ENCODE results near the gene EYS. TPM values are rescaled to one million over a fixed set of nuclear protein-coding genes. Genes with fewer than 3 reads are reported as not detected.

Gene EYS
- total and polyA plus RNA-seq, 3 experiments from 2014 or later, result not detected

DNA sequence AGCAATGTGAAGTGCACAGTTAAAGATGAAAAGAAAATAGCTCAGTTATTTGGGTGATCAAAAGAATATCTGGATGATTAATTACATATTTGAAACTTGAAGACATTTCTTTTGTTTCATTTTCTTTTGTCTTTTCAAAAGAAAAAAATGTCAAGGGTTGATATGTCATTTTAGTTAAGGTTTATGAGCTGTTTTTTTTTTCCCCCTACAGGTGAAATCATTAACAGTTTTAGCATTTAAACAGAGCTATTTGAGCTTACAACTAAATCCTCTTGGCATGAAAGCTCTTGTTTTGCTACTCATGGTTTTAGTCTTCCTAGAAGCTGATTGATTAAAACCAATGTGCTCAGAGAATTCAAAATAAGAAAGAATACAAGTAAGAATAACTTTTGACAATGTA is 1184.2 kb downstream of the EYS start:
- Mint-ChIP-seq H3K36me3 (no peaks in the 10 kb centered on the region), H3K27me3 (peaks cover 0 to 2% of the 10 kb centered on the region in 2 donors), H3K4me3 (no peak overlapping the region), H3K4me1 (no peaks in the 10 kb centered on the region), H3K9me3 (peaks cover 4 to 29% (median 11%) of the 10 kb centered on the region in 5 donors), H3K27ac (no peak overlapping the region)
- no peaks in the 10 kb centered on the region for H3K4me1 ChIP-seq (ENCODE audit: insufficient read depth, low read length)
- CTCF ChIA-PET, result no interaction called here
- no peaks in the 10 kb centered on the region for H3K9me3 ChIP-seq (ENCODE audit: low read length)
- H3K36me3 ChIP-seq (ENCODE audit: insufficient read depth, low read length), result no peaks in the 10 kb centered on the region
- DNase-seq, result no peak
- no peak overlapping the region for H3K27ac ChIP-seq (ENCODE audit: low read depth, low read length)
- no peak overlapping the region for H3K4me3 ChIP-seq (ENCODE audit: low read length)
- H3K27me3 ChIP-seq (ENCODE audit: insufficient read depth, low read length, poor library complexity, severe bottlenecking), result no peaks in the 10 kb centered on the region
- POLR2A ChIA-PET, result no interaction called here

DNA sequence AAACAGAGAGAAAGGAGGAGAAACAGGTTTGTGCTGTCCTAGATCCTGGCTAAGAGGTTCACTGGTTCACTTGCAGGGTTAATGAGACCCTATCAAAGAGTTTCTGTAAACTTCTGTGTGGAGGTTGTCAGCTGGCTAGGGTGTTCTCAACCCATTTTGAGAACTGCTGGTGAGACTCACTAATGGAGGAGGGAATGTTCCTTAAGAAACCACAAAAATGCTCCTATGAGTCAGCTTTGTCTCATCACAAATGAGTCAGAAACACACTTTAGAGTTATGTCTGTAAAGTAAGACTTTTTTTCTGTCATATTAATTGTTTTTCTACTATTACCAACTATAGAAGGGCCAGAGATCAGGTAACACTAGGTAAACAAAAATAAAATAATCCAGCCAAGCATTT is 1187.0 kb downstream of the EYS start:
- H3K27ac Mint-ChIP-seq, result no peak overlapping the region
- H3K27me3 Mint-ChIP-seq, result peaks cover 0 to 2% of the 10 kb centered on the region in 2 donors
- H3K4me3 ChIP-seq (ENCODE audit: low read length), result no peak overlapping the region
- no peaks in the 10 kb centered on the region for H3K27me3 ChIP-seq (ENCODE audit: insufficient read depth, low read length, poor library complexity, severe bottlenecking)
- no peaks in the 10 kb centered on the region for H3K36me3 Mint-ChIP-seq
- H3K36me3 ChIP-seq (ENCODE audit: insufficient read depth, low read length), result no peaks in the 10 kb centered on the region
- CTCF ChIA-PET, result no interaction called here
- H3K9me3 Mint-ChIP-seq, result peaks cover 4 to 32% (median 13%) of the 10 kb centered on the region in 5 donors
- H3K27ac ChIP-seq (ENCODE audit: low read depth, low read length), result no peak overlapping the region
- no peaks in the 10 kb centered on the region for H3K4me1 ChIP-seq (ENCODE audit: insufficient read depth, low read length)
- H3K4me3 Mint-ChIP-seq, result no peak overlapping the region
- no peaks in the 10 kb centered on the region for H3K9me3 ChIP-seq (ENCODE audit: low read length)
- H3K4me1 Mint-ChIP-seq, result no peaks in the 10 kb centered on the region
- no peak for DNase-seq
- POLR2A ChIA-PET, result no interaction called here

DNA sequence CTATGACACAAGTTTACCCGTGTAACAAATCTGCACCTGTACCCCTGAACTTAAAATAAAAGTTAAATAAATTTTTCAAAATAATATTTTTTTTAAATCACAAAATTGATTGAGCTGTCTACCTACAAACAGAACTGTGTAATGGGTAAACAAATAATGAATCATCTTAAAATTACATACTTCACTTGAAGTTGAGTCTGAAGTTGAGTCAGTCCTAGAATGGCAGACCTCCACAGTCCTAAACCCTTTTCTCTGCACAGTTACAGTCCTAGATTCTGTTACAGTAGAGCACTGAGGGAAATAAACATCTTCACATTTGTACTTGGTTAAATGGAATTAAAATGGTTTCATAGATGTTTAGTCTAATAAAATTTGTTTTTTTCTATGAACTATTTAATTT is 1190.6 kb downstream of the EYS start:
- POLR2A ChIA-PET, result no interaction called here
- Mint-ChIP-seq H3K27me3 (peaks cover 0 to 3% of the 10 kb centered on the region in 2 donors), H3K9me3 (peaks cover 4 to 45% (median 10%) of the 10 kb centered on the region in 5 donors), H3K27ac (no peak overlapping the region), H3K4me3 (no peak overlapping the region), H3K36me3 (no peaks in the 10 kb centered on the region), H3K4me1 (no peaks in the 10 kb centered on the region)
- no peak overlapping the region for H3K4me3 ChIP-seq (ENCODE audit: low read length)
- no peaks in the 10 kb centered on the region for H3K9me3 ChIP-seq (ENCODE audit: low read length)
- no peak for DNase-seq
- CTCF ChIA-PET, result no interaction called here
- no peaks in the 10 kb centered on the region for H3K4me1 ChIP-seq (ENCODE audit: insufficient read depth, low read length)
- no peaks in the 10 kb centered on the region for H3K36me3 ChIP-seq (ENCODE audit: insufficient read depth, low read length)
- no peak overlapping the region for H3K27ac ChIP-seq (ENCODE audit: low read depth, low read length)
- H3K27me3 ChIP-seq (ENCODE audit: insufficient read depth, low read length, poor library complexity, severe bottlenecking), result no peaks in the 10 kb centered on the region

DNA sequence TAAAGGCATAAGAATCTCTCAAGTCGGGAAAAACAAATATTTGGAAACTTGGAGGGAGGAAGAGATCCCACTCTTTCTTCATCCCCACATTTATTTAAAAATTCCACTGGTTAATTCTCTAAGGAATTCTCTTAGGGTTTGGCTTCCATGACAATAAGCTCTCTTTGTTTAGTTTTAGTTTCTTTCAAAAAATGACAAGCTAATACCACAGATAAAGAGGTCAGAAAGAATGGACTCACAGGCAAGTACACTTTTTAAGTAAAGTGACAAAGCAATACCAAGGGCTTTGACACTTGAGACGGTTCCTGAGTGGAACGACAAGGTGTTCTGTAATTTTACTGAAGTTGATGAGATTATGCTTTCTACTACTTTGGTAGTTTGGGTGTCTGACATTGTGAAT is 1199.4 kb downstream of the EYS start:
- H3K27me3 ChIP-seq (ENCODE audit: insufficient read depth, low read length, poor library complexity, severe bottlenecking), result no peaks in the 10 kb centered on the region
- no peaks in the 10 kb centered on the region for H3K4me1 Mint-ChIP-seq
- no peaks in the 10 kb centered on the region for H3K36me3 ChIP-seq (ENCODE audit: insufficient read depth, low read length)
- H3K4me1 ChIP-seq (ENCODE audit: insufficient read depth, low read length), result no peaks in the 10 kb centered on the region
- peaks cover 0 to 39% (median 13%) of the 10 kb centered on the region in 5 donors for H3K9me3 Mint-ChIP-seq
- no peak overlapping the region for H3K27ac Mint-ChIP-seq
- no peak for DNase-seq
- H3K27ac ChIP-seq (ENCODE audit: low read depth, low read length), result no peak overlapping the region
- CTCF ChIA-PET, result no interaction called here
- H3K27me3 Mint-ChIP-seq, result no peaks in the 10 kb centered on the region
- no peak overlapping the region for H3K4me3 Mint-ChIP-seq
- H3K36me3 Mint-ChIP-seq, result no peaks in the 10 kb centered on the region
- POLR2A ChIA-PET, result no interaction called here
- H3K9me3 ChIP-seq (ENCODE audit: low read length), result no peaks in the 10 kb centered on the region
- H3K4me3 ChIP-seq (ENCODE audit: low read length), result no peak overlapping the region

DNA sequence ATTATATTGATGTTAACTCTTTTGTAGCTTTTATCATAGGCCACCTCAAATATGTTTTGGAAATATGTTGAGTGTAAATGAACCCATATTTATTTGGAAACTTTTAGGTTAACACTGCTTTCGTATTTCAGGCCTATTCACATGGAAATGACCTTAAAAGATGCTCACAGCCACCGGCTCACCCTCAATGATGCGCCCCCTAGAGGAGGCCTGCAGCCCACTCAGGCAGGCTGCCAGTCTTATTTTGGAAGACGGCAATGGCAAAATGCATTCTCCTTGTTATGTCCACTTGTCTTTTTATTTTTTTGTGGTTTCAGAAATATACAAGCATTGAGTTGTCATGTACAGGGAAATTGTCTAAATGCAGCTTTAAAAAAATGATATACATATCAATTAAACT is 1201.7 kb downstream of the EYS start:
- no peaks in the 10 kb centered on the region for H3K4me1 Mint-ChIP-seq
- DNase-seq, result no peak

DNA sequence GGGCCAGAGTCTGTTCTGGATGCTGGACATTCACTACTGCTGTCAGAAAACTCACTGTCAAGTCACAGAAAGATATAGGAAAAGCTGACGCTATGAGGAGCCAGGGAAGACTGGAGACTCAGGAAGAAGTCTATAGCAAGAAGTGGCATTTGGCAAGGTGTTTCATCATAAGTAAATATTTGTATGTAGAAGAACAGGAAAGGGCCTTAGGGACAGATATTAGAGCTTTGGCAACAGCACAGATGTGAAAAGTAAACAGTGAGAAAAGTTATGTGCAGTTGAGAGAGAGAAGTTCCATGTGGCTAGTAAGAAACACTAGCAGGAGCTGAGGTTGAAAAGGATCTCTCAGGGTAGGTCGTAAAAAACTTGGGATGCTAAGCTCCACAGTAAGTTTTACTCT is 1202.5 kb downstream of the EYS start:
- POLR2A ChIA-PET, result no interaction called here
- H3K9me3 ChIP-seq (ENCODE audit: low read length), result no peaks in the 10 kb centered on the region
- Mint-ChIP-seq H3K27me3 (no peaks in the 10 kb centered on the region), H3K4me1 (no peaks in the 10 kb centered on the region), H3K36me3 (no peaks in the 10 kb centered on the region), H3K27ac (no peak overlapping the region), H3K4me3 (no peak overlapping the region), H3K9me3 (peaks cover 0 to 27% (median 13%) of the 10 kb centered on the region in 5 donors)
- no peak overlapping the region for H3K27ac ChIP-seq (ENCODE audit: low read depth, low read length)
- no peaks in the 10 kb centered on the region for H3K4me1 ChIP-seq (ENCODE audit: insufficient read depth, low read length)
- H3K36me3 ChIP-seq (ENCODE audit: insufficient read depth, low read length), result no peaks in the 10 kb centered on the region
- no peak overlapping the region for H3K4me3 ChIP-seq (ENCODE audit: low read length)
- CTCF ChIA-PET, result no interaction called here
- DNase-seq, result no peak
- no peaks in the 10 kb centered on the region for H3K27me3 ChIP-seq (ENCODE audit: insufficient read depth, low read length, poor library complexity, severe bottlenecking)

More for the DNA sequence above, 1201.7 kb downstream of the EYS start:
- H3K9me3 Mint-ChIP-seq, result peaks cover 0 to 25% (median 13%) of the 10 kb centered on the region in 5 donors
- H3K36me3 ChIP-seq (ENCODE audit: insufficient read depth, low read length), result no peaks in the 10 kb centered on the region
- no peaks in the 10 kb centered on the region for H3K27me3 ChIP-seq (ENCODE audit: insufficient read depth, low read length, poor library complexity, severe bottlenecking)
- H3K27me3 Mint-ChIP-seq, result no peaks in the 10 kb centered on the region
- no peak overlapping the region for H3K27ac ChIP-seq (ENCODE audit: low read depth, low read length)
- no peaks in the 10 kb centered on the region for H3K36me3 Mint-ChIP-seq
- no peaks in the 10 kb centered on the region for H3K9me3 ChIP-seq (ENCODE audit: low read length)
- CTCF ChIA-PET, result no interaction called here
- POLR2A ChIA-PET, result no interaction called here
- no peak overlapping the region for H3K4me3 Mint-ChIP-seq
- H3K27ac Mint-ChIP-seq, result no peak overlapping the region
- H3K4me3 ChIP-seq (ENCODE audit: low read length), result no peak overlapping the region
- H3K4me1 ChIP-seq (ENCODE audit: insufficient read depth, low read length), result no peaks in the 10 kb centered on the region

DNA sequence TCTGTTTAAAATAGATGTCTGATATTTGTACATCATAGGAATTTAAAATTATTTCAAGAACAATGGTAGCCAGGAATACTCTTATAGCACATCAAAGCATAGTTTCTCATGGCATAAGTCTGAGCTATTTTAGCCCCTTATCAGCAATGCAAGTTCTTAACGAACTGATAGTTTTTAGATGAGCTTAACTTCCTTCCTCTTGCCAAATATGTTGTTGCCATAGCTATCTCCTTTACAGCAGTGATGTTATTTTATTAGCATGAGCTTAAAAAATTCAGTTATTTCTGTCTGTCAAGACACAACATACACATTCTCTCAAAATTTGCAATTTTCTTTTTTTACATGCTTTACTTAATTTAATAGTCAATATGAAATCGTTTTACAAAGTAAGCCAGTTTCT is 1204.2 kb downstream of the EYS start:
- Mint-ChIP-seq H3K27ac (no peak overlapping the region), H3K4me3 (no peak overlapping the region), H3K4me1 (no peaks in the 10 kb centered on the region), H3K27me3 (no peaks in the 10 kb centered on the region), H3K9me3 (peaks cover 0 to 23% (median 13%) of the 10 kb centered on the region in 5 donors), H3K36me3 (no peaks in the 10 kb centered on the region)
- no peaks in the 10 kb centered on the region for H3K9me3 ChIP-seq (ENCODE audit: low read length)
- H3K27me3 ChIP-seq (ENCODE audit: insufficient read depth, low read length, poor library complexity, severe bottlenecking), result no peaks in the 10 kb centered on the region
- no peaks in the 10 kb centered on the region for H3K36me3 ChIP-seq (ENCODE audit: insufficient read depth, low read length)
- no peak overlapping the region for H3K27ac ChIP-seq (ENCODE audit: low read depth, low read length)
- CTCF ChIA-PET, result no interaction called here
- no peak overlapping the region for H3K4me3 ChIP-seq (ENCODE audit: low read length)
- POLR2A ChIA-PET, result no interaction called here
- H3K4me1 ChIP-seq (ENCODE audit: insufficient read depth, low read length), result no peaks in the 10 kb centered on the region
- no peak for DNase-seq

DNA sequence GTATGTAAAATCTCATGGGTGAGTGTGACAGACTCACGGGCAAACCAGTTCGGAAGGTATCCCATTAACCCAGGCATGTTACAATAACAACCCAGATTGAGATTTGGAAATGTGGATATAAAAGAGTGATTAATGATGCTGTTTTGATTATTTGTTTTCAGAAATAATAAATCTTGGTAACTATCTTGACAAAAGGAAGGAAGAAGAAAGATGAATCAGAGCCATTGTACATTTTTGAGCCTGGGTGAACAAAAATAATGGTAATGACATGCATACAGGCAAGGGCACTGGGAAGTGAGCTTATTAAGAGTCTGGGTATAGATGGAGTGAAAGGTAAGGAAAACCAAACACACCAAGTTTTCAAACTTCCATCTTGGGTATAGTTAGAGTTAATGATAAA is 1209.4 kb downstream of the EYS start:
- CTCF ChIA-PET, result no interaction called here
- peaks cover 2 to 18% (median 12%) of the 10 kb centered on the region in 5 donors for H3K9me3 Mint-ChIP-seq
- Histone ChIP-seq H3K4me1 (ENCODE audit: insufficient read depth, low read length) (no peaks in the 10 kb centered on the region), H3K4me3 (ENCODE audit: low read length) (no peak overlapping the region), H3K9me3 (ENCODE audit: low read length) (no peaks in the 10 kb centered on the region), H3K27me3 (ENCODE audit: insufficient read depth, low read length, poor library complexity, severe bottlenecking) (no peaks in the 10 kb centered on the region), H3K36me3 (ENCODE audit: insufficient read depth, low read length) (no peaks in the 10 kb centered on the region), H3K27ac (ENCODE audit: low read depth, low read length) (no peak overlapping the region)
- H3K36me3 Mint-ChIP-seq, result no peaks in the 10 kb centered on the region
- H3K4me3 Mint-ChIP-seq, result no peak overlapping the region
- POLR2A ChIA-PET, result no interaction called here
- no peaks in the 10 kb centered on the region for H3K27me3 Mint-ChIP-seq
- no peak overlapping the region for H3K27ac Mint-ChIP-seq
- DNase-seq, result no peak
- H3K4me1 Mint-ChIP-seq, result no peaks in the 10 kb centered on the region

DNA sequence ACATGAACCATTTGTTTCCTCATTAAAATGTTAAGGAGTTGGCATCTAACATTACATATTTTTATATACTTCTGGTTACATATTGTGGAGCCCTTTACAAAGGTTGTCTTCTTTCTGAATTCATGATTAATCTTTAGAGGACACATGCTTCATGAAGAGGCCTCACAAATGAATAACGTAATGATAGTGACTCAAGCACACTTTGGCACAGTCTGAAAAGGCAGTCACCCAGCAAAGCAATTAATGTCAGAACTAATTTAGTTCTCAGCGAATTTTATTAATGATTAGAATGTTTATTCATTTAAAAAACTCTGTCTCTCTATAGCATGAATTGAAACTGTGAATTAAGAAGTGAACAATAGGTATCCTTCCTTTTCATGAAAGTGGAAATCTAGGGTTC is 1217.3 kb downstream of the EYS start:
- Mint-ChIP-seq H3K9me3 (peaks cover under 1 to 9% (median 3%) of the 10 kb centered on the region in 5 donors), H3K27ac (no peak overlapping the region), H3K27me3 (no peaks in the 10 kb centered on the region), H3K36me3 (no peaks in the 10 kb centered on the region), H3K4me3 (no peak overlapping the region), H3K4me1 (no peaks in the 10 kb centered on the region)
- Histone ChIP-seq H3K4me3 (ENCODE audit: low read length) (no peak overlapping the region), H3K27me3 (ENCODE audit: insufficient read depth, low read length, poor library complexity, severe bottlenecking) (no peaks in the 10 kb centered on the region), H3K4me1 (ENCODE audit: insufficient read depth, low read length) (no peaks in the 10 kb centered on the region), H3K27ac (ENCODE audit: low read depth, low read length) (no peak overlapping the region), H3K36me3 (ENCODE audit: insufficient read depth, low read length) (no peaks in the 10 kb centered on the region), H3K9me3 (ENCODE audit: low read length) (no peaks in the 10 kb centered on the region)
- no peak for DNase-seq
- ChIA-PET POLR2A (no interaction called here), CTCF (no interaction called here)

Measured in CD8-positive, alpha-beta memory T cell (primary cell).